Epithelial cell of esophagus (primary cell): ENCODE measurements around the gene MAGEB4.
A peak's percentile ranks its signal among the peaks of the same experiment; 100 is the strongest.

Experiments
- DNase-seq: peaks from one replicate; pipeline ENCODE4 v3.0.0; 2010; ENCODE audit warnings: low read depth
- H3K4me3 ChIP-seq: 2 replicates; pipeline ENCODE4 v1.5.1; 2011; ENCODE audit warnings: mild to moderate bottlenecking, low read length, control low read depth
- TF ChIP-seq, protein P1 (sequence below): IDR thresholded peaks from 2 replicates; pipeline ENCODE4 v1.5.1; 2011; ENCODE audit warnings: low read depth, mild to moderate bottlenecking, low read length, control low read depth, inconsistent platforms; ENCODE audit not compliant: insufficient read depth; ENCODE audit errors: missing control alignments

Gene MAGEB4

GRCh38 chrX:30253257-30253656 is 11.5 kb downstream of the MAGEB4 start:
- no peak overlapping the region for H3K4me3 ChIP-seq
- TF ChIP-seq, protein P1, sequence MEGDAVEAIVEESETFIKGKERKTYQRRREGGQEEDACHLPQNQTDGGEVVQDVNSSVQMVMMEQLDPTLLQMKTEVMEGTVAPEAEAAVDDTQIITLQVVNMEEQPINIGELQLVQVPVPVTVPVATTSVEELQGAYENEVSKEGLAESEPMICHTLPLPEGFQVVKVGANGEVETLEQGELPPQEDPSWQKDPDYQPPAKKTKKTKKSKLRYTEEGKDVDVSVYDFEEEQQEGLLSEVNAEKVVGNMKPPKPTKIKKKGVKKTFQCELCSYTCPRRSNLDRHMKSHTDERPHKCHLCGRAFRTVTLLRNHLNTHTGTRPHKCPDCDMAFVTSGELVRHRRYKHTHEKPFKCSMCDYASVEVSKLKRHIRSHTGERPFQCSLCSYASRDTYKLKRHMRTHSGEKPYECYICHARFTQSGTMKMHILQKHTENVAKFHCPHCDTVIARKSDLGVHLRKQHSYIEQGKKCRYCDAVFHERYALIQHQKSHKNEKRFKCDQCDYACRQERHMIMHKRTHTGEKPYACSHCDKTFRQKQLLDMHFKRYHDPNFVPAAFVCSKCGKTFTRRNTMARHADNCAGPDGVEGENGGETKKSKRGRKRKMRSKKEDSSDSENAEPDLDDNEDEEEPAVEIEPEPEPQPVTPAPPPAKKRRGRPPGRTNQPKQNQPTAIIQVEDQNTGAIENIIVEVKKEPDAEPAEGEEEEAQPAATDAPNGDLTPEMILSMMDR = no peak
- DNase-seq = no peak

- TF ChIP-seq, protein P1 = no peak
- DNase-seq = no peak
- H3K4me3 ChIP-seq = no peak overlapping the region
Measured at GRCh38 chrX:30259927-30260326, 18.1 kb downstream of the MAGEB4 start.

DNA sequence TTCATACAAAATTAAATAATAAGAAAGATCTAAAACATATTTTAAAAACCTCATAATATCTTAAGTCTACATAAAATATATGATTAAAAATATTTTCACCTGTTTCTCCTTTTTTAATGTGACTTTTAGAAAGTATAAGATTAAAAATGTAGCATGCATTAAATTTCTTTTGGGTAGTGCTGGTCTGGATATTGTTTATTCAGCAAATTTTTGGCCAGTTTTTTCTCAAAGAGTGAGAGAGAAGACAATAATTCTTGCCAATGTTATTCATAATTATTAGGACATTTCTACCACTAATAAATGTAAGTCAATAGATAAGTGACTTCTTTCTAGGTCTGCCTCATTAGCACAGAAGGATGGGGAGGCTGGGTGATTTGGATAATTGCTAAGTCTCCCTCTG is 19.2 kb downstream of the MAGEB4 start:
- H3K4me3 ChIP-seq = no peak overlapping the region
- no peak for DNase-seq
- TF ChIP-seq, protein P1 = no peak

- DNase-seq = no peak
- TF ChIP-seq, protein P1 = no peak
- H3K4me3 ChIP-seq = no peak overlapping the region
Measured at GRCh38 chrX:30262763-30263162, 21.0 kb downstream of the MAGEB4 start.

DNA sequence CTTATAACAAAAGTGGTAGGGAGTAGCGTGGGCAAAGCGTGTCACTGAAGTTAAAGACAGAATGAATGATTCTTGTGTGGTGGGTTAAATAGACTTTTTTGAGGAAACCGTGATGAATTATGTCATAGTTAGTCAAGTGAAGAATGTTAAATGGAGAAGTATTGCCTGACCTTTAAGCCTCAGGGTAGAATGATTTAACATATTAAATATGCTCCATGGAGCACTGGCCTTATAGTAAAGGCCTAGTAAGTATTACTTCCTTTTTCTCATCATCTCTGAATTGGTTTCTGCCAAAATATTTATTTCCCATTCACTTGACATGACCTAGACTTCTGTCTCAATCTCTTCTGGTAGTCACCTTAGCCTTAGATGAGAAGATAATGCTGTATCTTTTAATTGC is 28.8 kb downstream of the MAGEB4 start:
- TF ChIP-seq, protein P1 = no peak

GRCh38 chrX:30275498-30275897 is 33.7 kb downstream of the MAGEB4 start:
- TF ChIP-seq, protein P1 = peak; percentile 34
- peak; percentile 26 for DNase-seq

More for the DNA sequence above, 28.8 kb downstream of the MAGEB4 start:
- DNase-seq = no peak
- H3K4me3 ChIP-seq = no peak overlapping the region

GRCh38 chrX:30278365-30278764 is 36.6 kb downstream of the MAGEB4 start:
- H3K4me3 ChIP-seq = no peak overlapping the region
- peak; percentile 25 for DNase-seq
- TF ChIP-seq, protein P1 = no peak

More at GRCh38 chrX:30275498-30275897, 33.7 kb downstream of the MAGEB4 start:
- H3K4me3 ChIP-seq = no peak overlapping the region
